Measurements from ENCODE around the gene SLC5A10.

Gene SLC5A10

GRCh38 chr17:19004421-19005136 is 52.6 kb downstream of the SLC5A10 start, which contains the start of gene FAM83G:
Gene FAM83G, minus strand, starts transcription at chr17:19004764. Its CDS starts 723 bp downstream, at chr17:19004041.
- peak; percentile 63 to 89 (median 82) for DNase-seq

GRCh38 chr17:19005137-19005773 is 53.3 kb downstream of the SLC5A10 start:
- no peak for DNase-seq

GRCh38 chr17:19005789-19006430 is 53.9 kb downstream of the SLC5A10 start:
- no peak for DNase-seq

GRCh38 chr17:19006698-19007097 is 54.7 kb downstream of the SLC5A10 start:
- no peak for DNase-seq

GRCh38 chr17:19009970-19010369 is 58.0 kb downstream of the SLC5A10 start:
- no peak for DNase-seq

- no peak for DNase-seq
These were observed 59.0 kb downstream of the SLC5A10 start for GRCh38 chr17:19010729-19011505.

- no peak for DNase-seq
These were observed 59.6 kb downstream of the SLC5A10 start for GRCh38 chr17:19011581-19011980.

- DNase-seq, result no peak
These were observed 60.5 kb downstream of the SLC5A10 start for GRCh38 chr17:19012171-19013080.

- no peak for DNase-seq
These were observed 61.3 kb downstream of the SLC5A10 start for GRCh38 chr17:19013226-19013625.

- no peak for DNase-seq
These were observed 62.1 kb downstream of the SLC5A10 start for GRCh38 chr17:19013806-19014627.

- peak; percentile 44 to 51 (median 45) for DNase-seq
These were observed 62.8 kb downstream of the SLC5A10 start for GRCh38 chr17:19014628-19015215.

- DNase-seq, result no peak
These were observed 63.5 kb downstream of the SLC5A10 start for GRCh38 chr17:19015428-19015827.

GRCh38 chr17:19016297-19016696 is 64.3 kb downstream of the SLC5A10 start:
- no peak for DNase-seq

- no peak for DNase-seq
These were observed 64.9 kb downstream of the SLC5A10 start for GRCh38 chr17:19016881-19017280.

- no peak for DNase-seq
These were observed 65.4 kb downstream of the SLC5A10 start for GRCh38 chr17:19017401-19017800.

- no peak for DNase-seq
These were observed 66.0 kb downstream of the SLC5A10 start for GRCh38 chr17:19017804-19018599.

GRCh38 chr17:19018600-19018950 is 66.6 kb downstream of the SLC5A10 start:
- DNase-seq, result no peak

- no peak for DNase-seq
These were observed 67.3 kb downstream of the SLC5A10 start for GRCh38 chr17:19019041-19019941.

GRCh38 chr17:19020016-19020415 is 68.1 kb downstream of the SLC5A10 start:
- DNase-seq, result no peak
